GM12892 (cell line): ENCODE measurements around the gene TBC1D5.

Experiments used
- DNase-seq: peaks from one replicate; pipeline ENCODE4 v3.0.0; 2011; ENCODE audit not compliant: insufficient read length
- FAIRE-seq: peaks from 2 replicates; lab custom pipeline; 2011; peaks lifted over from hg19 to GRCh38; lab: Jason Lieb, UNC
- POLR2A ChIP-seq: IDR thresholded peaks from 2 replicates; pipeline ENCODE4 v1.6.1; 2011; ENCODE audit warnings: low read depth, low read length, control low read depth
- POLR2AphosphoS5 ChIP-seq: IDR thresholded peaks from 2 replicates; pipeline ENCODE4 v1.6.1; 2011; ENCODE audit warnings: low read depth, low read length, control low read depth
- TAF1 ChIP-seq: IDR thresholded peaks from 2 replicates; pipeline ENCODE4 v1.6.1; 2011; ENCODE audit warnings: low read depth, mild to moderate bottlenecking, control low read depth, low read length, borderline replicate concordance

TBC1D5 gene

DNA sequence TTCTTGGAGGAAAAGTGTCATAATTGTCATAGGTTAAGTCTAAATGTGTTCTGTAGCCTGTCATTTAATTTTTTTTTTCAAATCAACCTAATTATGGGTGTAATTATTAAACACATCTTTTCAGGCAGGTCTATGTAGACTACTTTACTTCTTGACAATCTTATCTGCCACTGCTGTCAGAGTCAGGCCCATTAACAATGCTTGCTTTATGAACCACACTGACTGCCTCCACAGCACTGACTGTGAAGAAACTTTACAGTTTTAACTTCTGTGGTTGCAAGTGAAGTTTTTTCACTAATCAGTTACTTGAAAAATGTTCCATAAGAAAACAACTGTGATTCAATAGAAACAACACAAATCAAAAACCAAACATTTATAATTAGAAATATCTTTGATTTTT, 449.9 kb downstream of the TBC1D5 start:
- no peak for FAIRE-seq
- no peak for TF ChIP-seq POLR2AphosphoS5
- no peak for TF ChIP-seq POLR2A
- no peak for TF ChIP-seq TAF1
- DNase-seq: no peak

DNA sequence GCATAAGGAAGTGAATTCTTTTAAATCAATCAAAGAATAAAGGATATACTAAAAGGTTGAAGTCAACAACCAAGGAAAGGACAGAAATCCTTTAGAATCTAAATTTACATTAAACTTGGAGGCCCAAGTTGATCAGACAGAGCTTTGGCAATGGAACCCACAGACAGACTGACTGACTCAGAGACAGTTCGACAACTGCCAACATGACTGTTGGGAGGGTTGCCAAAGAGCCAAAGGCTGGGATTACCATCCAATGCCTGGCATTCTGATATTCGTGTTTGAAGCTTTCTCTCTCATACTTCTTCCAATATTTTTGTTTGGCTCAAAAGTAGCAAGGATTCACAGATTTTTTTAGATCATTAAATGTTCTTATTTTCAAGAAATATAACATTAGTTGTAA, 451.5 kb downstream of the TBC1D5 start:
- DNase-seq (no peak), FAIRE-seq (no peak)
- no peak for TF ChIP-seq TAF1
- no peak for TF ChIP-seq POLR2AphosphoS5
- TF ChIP-seq POLR2A: no peak

DNA sequence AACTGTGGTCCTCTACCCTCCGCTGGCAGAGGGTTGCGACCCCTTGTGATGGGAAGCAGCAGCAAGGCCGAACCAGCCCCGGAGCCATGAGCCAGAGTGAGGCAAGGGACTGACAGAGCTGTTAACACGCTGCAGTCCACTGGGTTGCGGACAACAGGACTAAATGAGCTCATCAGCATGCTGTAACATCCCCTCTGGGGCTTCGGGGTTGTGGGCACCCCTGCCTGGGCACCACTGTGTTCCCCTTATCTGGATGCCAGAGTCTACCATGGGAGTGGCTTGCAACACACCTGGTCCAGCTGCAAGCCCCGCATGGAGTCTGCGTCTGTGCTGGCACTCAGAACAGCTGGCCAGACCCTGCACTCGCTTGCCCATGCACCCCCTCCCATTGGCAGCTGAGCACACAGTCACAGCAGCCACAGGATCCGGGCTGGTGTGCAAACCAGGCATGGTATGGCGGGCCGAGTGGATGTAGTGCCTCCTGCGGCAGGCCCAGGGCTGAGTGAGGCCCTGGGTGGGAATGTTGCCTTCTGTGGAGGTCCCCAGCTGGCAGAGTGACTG, 453.5 kb downstream of the TBC1D5 start:
- FAIRE-seq (no peak), DNase-seq (no peak)
- TF ChIP-seq POLR2AphosphoS5 (no peak), TAF1 (no peak), POLR2A (no peak)

DNA sequence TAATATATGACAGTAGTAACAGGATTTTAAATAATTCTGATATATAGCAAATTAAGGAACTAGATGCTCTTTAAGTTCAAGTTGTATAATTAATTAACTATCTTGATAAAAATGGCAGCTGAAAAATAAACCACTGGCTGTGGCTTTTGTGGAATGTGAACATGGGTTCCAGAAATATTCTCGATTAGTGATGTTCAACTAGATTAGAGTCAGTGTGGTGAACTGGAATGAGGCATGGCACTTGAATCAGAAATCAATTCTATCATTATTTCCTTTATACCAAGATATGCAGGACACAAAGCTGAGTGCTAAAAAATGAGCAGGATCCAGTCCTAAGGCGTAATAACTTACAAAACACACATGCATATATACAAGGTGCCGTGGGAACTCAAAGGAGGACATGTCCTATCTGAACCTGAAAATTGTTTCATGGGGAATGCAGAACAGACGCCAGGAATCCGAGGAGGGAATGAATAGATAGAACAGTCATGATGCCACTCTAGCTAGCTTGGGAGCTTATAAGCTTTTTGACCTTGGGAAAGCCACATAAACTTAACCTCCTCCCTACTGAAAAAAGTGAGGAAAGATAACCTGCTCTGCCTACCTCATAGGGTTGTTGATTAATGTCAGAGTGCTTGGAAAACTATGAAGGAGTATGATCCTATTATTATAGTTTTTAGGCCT, 455.3 kb downstream of the TBC1D5 start:
- FAIRE-seq (no peak), DNase-seq (no peak)
- TF ChIP-seq POLR2A: no peak
- no peak for TF ChIP-seq POLR2AphosphoS5
- no peak for TF ChIP-seq TAF1

DNA sequence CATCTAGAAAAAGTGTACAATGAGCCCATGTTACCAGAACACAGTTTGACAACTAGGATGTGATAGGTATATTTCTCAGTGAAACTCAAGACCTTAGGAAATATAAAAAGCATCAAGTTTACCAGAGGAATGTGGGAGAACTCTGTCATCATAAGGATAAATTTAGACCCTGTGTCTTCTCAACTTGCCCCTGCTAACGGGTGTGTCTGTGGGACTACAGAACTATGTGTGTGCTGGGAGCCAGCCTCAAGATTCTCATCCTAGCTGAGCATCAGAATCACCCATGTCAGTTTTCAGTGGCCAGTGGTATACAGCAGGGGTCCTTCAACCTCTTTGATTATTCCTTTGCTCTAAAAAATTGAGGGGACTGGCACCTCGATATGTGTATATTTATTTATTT, 464.4 kb downstream of the TBC1D5 start:
- TF ChIP-seq TAF1 (no peak), POLR2AphosphoS5 (no peak), POLR2A (no peak)
- no peak for DNase-seq
- FAIRE-seq: no peak

DNA sequence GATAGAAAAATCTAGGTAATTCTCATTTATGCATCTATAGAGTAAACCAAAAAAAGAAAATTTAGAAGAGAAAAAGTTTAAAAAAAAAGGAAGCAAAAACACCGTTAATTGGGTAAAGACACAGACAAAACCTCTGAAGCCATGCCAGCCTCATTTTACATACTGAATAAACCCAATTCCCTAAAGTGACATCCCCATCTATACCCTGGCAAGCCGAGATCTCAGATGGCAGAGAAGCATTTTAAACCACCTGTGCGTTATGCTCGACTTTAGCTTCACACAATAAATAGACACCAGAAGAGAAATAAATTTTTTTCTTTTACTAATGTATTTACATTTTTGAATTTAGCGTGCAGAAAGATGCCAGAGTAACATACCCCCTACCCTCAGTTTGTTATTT, 475.6 kb downstream of the TBC1D5 start:
- no peak for DNase-seq
- TF ChIP-seq TAF1 (no peak), POLR2AphosphoS5 (no peak), POLR2A (no peak)
- no peak for FAIRE-seq

DNA sequence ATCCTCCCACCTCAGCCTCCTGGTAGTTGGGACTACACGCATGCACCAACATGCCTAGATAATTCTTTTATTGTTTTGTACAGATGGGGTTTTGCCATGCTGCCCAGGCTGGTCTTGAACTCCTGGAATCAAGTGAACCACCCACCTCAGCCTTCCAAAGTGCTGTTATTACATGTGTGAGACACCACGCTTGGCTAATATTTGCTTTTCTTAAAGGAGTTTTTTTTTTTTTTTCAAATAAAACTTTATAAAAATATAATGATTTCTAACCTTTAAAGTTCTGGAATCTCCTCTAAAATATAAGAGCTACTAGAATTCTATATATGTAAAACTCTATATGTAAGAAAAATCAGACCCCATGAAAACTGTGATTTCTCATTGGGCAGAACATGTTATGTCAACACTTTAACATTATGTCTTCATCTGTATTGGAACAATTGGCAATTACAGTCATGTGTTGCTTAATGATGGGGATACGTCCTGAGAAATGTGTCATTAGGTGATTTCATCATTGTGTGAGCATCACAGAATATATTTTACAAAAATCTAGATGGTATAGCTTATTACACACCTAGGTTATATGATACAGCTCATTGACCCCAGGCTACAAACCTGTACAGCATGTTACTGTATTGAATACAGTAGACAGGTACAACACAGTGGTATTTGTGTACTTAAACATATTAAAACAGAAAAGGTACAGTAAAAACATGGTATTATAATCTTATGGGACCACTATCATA, 480.6 kb downstream of the TBC1D5 start:
- DNase-seq: no peak
- no peak for FAIRE-seq
- TF ChIP-seq TAF1: no peak
- TF ChIP-seq POLR2A: no peak
- no peak for TF ChIP-seq POLR2AphosphoS5

DNA sequence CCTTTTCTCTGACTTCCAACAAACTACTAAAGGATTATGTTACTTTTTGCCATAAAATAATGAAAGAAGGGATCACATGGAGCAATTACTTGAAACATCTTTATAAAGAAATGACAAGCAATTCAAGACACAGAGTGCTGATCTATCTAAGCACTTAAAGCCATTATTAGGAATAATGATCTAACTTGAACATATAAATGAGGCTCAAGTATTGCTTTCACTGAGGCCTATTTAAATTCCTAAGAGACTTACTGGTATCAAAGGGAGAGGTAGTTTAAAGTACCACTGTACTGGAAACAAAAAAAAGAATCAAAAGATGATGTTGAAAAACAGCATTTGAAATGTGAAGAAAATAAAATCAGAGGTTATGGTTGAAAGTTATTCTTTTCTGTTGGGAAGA, 482.2 kb downstream of the TBC1D5 start:
- no peak for FAIRE-seq
- no peak for DNase-seq
- TF ChIP-seq POLR2AphosphoS5 (no peak), POLR2A (no peak), TAF1 (no peak)

DNA sequence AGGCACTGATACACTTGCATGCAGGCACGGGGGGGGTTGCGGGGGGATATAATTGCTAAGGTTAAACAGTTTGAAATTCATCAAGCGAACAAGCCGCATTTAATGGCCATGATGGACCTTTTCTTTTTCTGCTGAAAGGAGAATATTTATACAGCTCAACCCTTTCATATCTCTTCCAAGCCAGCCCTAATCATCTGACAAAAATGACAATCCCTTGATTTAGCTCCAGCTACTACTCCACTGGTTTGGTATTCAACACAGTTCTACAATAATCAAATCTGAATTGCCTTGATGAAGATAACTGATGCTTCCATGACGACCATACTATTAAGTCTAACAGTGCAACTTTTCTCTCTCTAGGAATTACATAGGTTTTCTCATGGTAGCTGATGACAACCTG, 482.7 kb downstream of the TBC1D5 start:
- FAIRE-seq (no peak), DNase-seq (no peak)
- TF ChIP-seq TAF1 (no peak), POLR2AphosphoS5 (no peak), POLR2A (no peak)

DNA sequence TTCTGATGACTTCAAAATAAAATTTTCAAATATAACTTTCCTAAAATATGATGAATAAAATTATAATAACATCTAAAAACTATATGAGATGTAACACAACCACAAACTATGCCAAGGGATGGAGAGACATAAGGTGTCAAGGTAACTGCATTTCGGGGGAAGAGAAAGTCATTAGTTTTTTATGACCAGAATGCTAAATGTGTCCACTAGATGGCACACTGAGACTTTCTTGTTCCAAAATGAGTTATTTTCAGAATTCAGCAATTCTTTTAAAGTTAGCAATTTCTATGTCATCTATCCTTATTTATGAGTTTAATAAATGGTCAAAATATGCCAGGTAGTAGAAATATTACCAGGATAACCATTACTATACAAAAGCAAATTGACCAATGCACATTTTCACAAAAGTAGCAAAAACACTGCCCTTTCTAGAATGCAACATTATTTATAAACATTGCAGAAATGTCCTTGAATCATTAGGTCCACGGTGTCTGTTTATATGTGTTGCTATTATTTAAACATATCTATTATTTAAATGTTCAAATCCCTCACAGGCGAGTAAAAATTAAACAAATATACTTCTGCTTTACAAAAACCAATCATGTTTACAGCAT, 483.5 kb downstream of the TBC1D5 start:
- DNase-seq (no peak), FAIRE-seq (peak; percentile 88)
- TF ChIP-seq POLR2AphosphoS5 (no peak), POLR2A (no peak), TAF1 (no peak)

DNA sequence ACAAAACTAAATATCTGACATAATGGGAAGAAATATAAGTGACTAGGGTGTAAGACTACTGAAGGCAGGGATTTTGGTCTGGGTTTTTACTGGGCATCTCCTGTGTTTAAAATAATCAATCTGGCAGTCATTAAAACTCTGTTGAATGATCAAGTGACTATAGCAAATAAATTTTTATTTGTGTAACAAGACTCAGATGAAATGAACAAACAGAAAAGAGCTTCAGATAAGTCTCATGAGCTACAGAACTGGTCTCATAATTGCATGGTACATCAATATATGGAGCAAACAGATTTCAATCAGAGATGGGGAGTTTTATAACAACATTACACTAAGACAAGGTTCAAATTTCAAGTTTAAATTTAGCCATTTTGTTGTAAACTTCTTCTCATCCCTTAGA, 485.2 kb downstream of the TBC1D5 start:
- FAIRE-seq: no peak
- no peak for DNase-seq
- TF ChIP-seq POLR2A (no peak), POLR2AphosphoS5 (no peak)

DNA sequence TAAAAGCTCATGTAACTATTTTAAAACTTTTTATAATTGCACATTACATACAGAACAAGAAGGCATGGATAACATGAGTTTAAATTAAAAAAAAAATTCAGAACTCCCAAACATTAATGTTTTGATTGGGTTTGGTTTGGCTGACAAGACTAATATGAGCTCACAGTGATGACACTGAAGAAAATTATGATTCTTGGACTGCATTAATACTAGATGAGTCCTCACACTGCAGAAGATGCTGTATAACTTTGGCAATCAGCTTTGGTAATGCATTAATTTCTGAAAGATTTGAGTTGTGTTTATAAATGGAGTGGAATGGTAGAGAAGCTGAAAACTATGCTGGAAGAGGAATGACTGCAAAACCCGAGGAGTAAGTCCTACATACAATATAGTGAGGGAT, 498.8 kb downstream of the TBC1D5 start:
- FAIRE-seq (no peak), DNase-seq (no peak)
- no peak for TF ChIP-seq POLR2AphosphoS5
- TF ChIP-seq POLR2A: no peak
- TF ChIP-seq TAF1: no peak
